Measurements from ENCODE around the gene TRIM39.
"Not testable (repeated sequence)": the region's sequence is repeated elsewhere in the genome, so short reads cannot be mapped to it uniquely, and the experiment has no call there.

Gene TRIM39

GRCh38 chr6:30326526-30327231 is at the start of gene TRIM39:
TRIM39 (plus strand) TSS chr6:30326927; CDS start chr6:30329318, 2,391 bp downstream.
- peak; percentile 75 to 85 for DNase-seq (ENCODE audit: low read depth in 2 of 2)

- DNase-seq (ENCODE audit: low read depth in 2 of 2), result not testable (repeated sequence)
These were observed 45.7 kb upstream of the TRIM39 start for GRCh38 chr6:30280988-30281387.

GRCh38 chr6:30282522-30282921 is 44.2 kb upstream of the TRIM39 start:
- DNase-seq (ENCODE audit: low read depth in 2 of 2), result no peak

GRCh38 chr6:30283761-30284160 is 43.0 kb upstream of the TRIM39 start:
- DNase-seq (ENCODE audit: low read depth in 2 of 2), result no peak

- no peak for DNase-seq (ENCODE audit: low read depth in 2 of 2)
These were observed 39.6 kb upstream of the TRIM39 start for GRCh38 chr6:30287139-30287538.

GRCh38 chr6:30295837-30296236 is 30.9 kb upstream of the TRIM39 start:
- DNase-seq (ENCODE audit: low read depth in 2 of 2), result no peak

GRCh38 chr6:30304002-30304401 is 22.7 kb upstream of the TRIM39 start:
- DNase-seq (ENCODE audit: low read depth in 2 of 2), result no peak

- DNase-seq (ENCODE audit: low read depth in 2 of 2), result no peak
These were observed 15.6 kb upstream of the TRIM39 start for GRCh38 chr6:30311101-30311500.

- no peak for DNase-seq (ENCODE audit: low read depth in 2 of 2)
These were observed 15.1 kb upstream of the TRIM39 start for GRCh38 chr6:30311671-30312070.

- DNase-seq (ENCODE audit: low read depth in 2 of 2), result no peak
These were observed 14.5 kb upstream of the TRIM39 start for GRCh38 chr6:30312266-30312665.

- no peak for DNase-seq (ENCODE audit: low read depth in 2 of 2)
These were observed 13.9 kb upstream of the TRIM39 start for GRCh38 chr6:30312676-30313321.

GRCh38 chr6:30315156-30315555 is 11.6 kb upstream of the TRIM39 start:
- no peak for DNase-seq (ENCODE audit: low read depth in 2 of 2)

GRCh38 chr6:30317913-30318589 is 8.7 kb upstream of the TRIM39 start:
- no peak for DNase-seq (ENCODE audit: low read depth in 2 of 2)

- no peak for DNase-seq (ENCODE audit: low read depth in 2 of 2)
These were observed 7.4 kb upstream of the TRIM39 start for GRCh38 chr6:30319146-30319835.

GRCh38 chr6:30321692-30322388 is 4.9 kb upstream of the TRIM39 start:
- DNase-seq (ENCODE audit: low read depth in 2 of 2), result no peak

- peak; percentile 14 to 30 for DNase-seq (ENCODE audit: low read depth in 2 of 2)
These were observed 3.9 kb upstream of the TRIM39 start for GRCh38 chr6:30322527-30323501.

- DNase-seq (ENCODE audit: low read depth in 2 of 2), result no peak
These were observed 2.9 kb upstream of the TRIM39 start for GRCh38 chr6:30323806-30324205.

- peak; percentile 81 to 82 for DNase-seq (ENCODE audit: low read depth in 2 of 2)
These were observed 1.4 kb upstream of the TRIM39 start for GRCh38 chr6:30325150-30325872.

GRCh38 chr6:30325873-30326525 is 728 bp upstream of the TRIM39 start:
- peak; percentile 52 to 69 for DNase-seq (ENCODE audit: low read depth in 2 of 2)
